Activated naive CD4-positive, alpha-beta T cell treated with anti-CD3 and anti-CD28 coated beads for 36 hours (primary cell): ENCODE measurements around the gene WBP4. TPM values are rescaled to one million over a fixed set of nuclear protein-coding genes. Genes with fewer than 3 reads are reported as not detected.

Experiments used
- CTCF ChIA-PET: fragments of 350-600 bp; sonication (Branson Sonifier 250); formaldehyde crosslinking; loops from one replicate; lab custom pipeline; 2021; ENCODE audit warnings: antibody characterized with exemption; lab: Charles Lee
- DNase-seq: peaks from one replicate; pipeline ENCODE4 v3.0.0-alpha.2; 2020
- H3K27ac Mint-ChIP-seq: one replicate; pipeline ENCODE4 v1.8.0; 2021; ENCODE audit warnings: mild to moderate bottlenecking, mixed read lengths
- H3K27me3 Mint-ChIP-seq: one replicate; pipeline ENCODE4 v1.8.0; 2021; ENCODE audit warnings: low read depth, mixed read lengths
- H3K36me3 Mint-ChIP-seq: one replicate; pipeline ENCODE4 v1.8.0; 2021; ENCODE audit warnings: low read depth, mixed read lengths
- H3K4me1 Mint-ChIP-seq: one replicate; pipeline ENCODE4 v1.8.0; 2021; ENCODE audit warnings: low read depth, mixed read lengths
- H3K4me3 Mint-ChIP-seq: one replicate; pipeline ENCODE4 v1.8.0; 2021; ENCODE audit warnings: mild to moderate bottlenecking, moderate library complexity, mixed read lengths
- H3K9me3 Mint-ChIP-seq: one replicate; pipeline ENCODE4 v1.8.0; 2021; ENCODE audit warnings: mixed read lengths
- intact Hi-C: fragments of 100-400 bp; cut with micrococcal nuclease; formaldehyde crosslinking; loops from one replicate; pipeline ENCODE4 v1.15.1; 2023
- total RNA-seq, 2 experiments: library from RNA; stranded (reverse); gene quantifications; one replicate each; pipeline ENCODE4 v1.2.3, GENCODE V29; 2021

The WBP4 gene
- total RNA-seq, 2 experiments from 2014 or later: 8.1 to 8.2 TPM

- intact Hi-C loops: loop anchor here (1.0 to 10.0 kb wide), 2 partner anchors 11 to 605 kb away; no protein-coding TSS in a partner anchor
- CTCF ChIA-PET: interaction anchor here (0.8 to 1.1 kb wide), 3 partner anchors 12 to 171 kb away, joined by 3 read pairs; no protein-coding TSS in a partner anchor
- peaks cover 2% of the 10 kb centered on the region for H3K9me3 Mint-ChIP-seq
These were observed 11.5 kb upstream of the WBP4 start for GRCh38 chr13:41049480-41050440.

GRCh38 chr13:41052441-41052840 lies 8.9 kb upstream of the WBP4 start:
- CTCF ChIA-PET: interaction anchor here (3.3 to 3.8 kb wide), 4 partner anchors 32 to 173 kb away, joined by 11 to 26 read pairs (median 23); partner anchors contain the start of gene ELF1

More at GRCh38 chr13:41049480-41050440, 11.5 kb upstream of the WBP4 start:
- no peak overlapping the region for H3K4me3 Mint-ChIP-seq
- peaks cover 41% of the 10 kb centered on the region for H3K4me1 Mint-ChIP-seq
- H3K27me3 Mint-ChIP-seq: no peaks in the 10 kb centered on the region
- DNase-seq: no peak
- H3K27ac Mint-ChIP-seq: no peak overlapping the region
- H3K36me3 Mint-ChIP-seq: peaks cover 4% of the 10 kb centered on the region

GRCh38 chr13:41053384-41053826 lies 7.9 kb upstream of the WBP4 start:
- intact Hi-C loops: loop anchor here (10.0 kb wide), 1 partner anchor 601 kb away; no protein-coding TSS in a partner anchor
- peaks cover 63% of the 10 kb centered on the region for H3K4me1 Mint-ChIP-seq
- no peak overlapping the region for H3K27ac Mint-ChIP-seq
- CTCF ChIA-PET: interaction anchor here (0.5 to 3.8 kb wide), 16 partner anchors 10 to 263 kb away, joined by 3 to 26 read pairs (median 8); partner anchors contain the start of genes ELF1 and SLC25A15
- DNase-seq: no peak
- H3K36me3 Mint-ChIP-seq: peaks cover 4% of the 10 kb centered on the region
- H3K4me3 Mint-ChIP-seq: no peak overlapping the region
- H3K9me3 Mint-ChIP-seq: no peaks in the 10 kb centered on the region
- H3K27me3 Mint-ChIP-seq: no peaks in the 10 kb centered on the region

More at GRCh38 chr13:41052441-41052840, 8.9 kb upstream of the WBP4 start:
- Mint-ChIP-seq H3K27ac (no peak overlapping the region), H3K4me1 (peaks cover 57% of the 10 kb centered on the region), H3K27me3 (no peaks in the 10 kb centered on the region), H3K36me3 (peaks cover 4% of the 10 kb centered on the region), H3K4me3 (no peak overlapping the region), H3K9me3 (no peaks in the 10 kb centered on the region)
- no peak for DNase-seq
- intact Hi-C loops: loop anchor here (10.0 kb wide), 1 partner anchor 602 kb away; no protein-coding TSS in a partner anchor

GRCh38 chr13:41054212-41054877 lies 7.0 kb upstream of the WBP4 start:
- Mint-ChIP-seq H3K4me3 (no peak overlapping the region), H3K27ac (no peak overlapping the region), H3K9me3 (no peaks in the 10 kb centered on the region), H3K27me3 (no peaks in the 10 kb centered on the region), H3K4me1 (peaks cover 65% of the 10 kb centered on the region), H3K36me3 (no peaks in the 10 kb centered on the region)
- intact Hi-C loops: loop anchor here (1.0 to 10.0 kb wide), 4 partner anchors 80 to 600 kb away; partner anchors contain the start of gene KBTBD7
- peak; percentile 57 for DNase-seq
- CTCF ChIA-PET: interaction anchor here (0.5 to 3.8 kb wide), 26 partner anchors 9 to 646 kb away, joined by 3 to 26 read pairs (median 4); partner anchors contain the start of genes ELF1 and SLC25A15

GRCh38 chr13:41054919-41055619 lies 6.2 kb upstream of the WBP4 start:
- Mint-ChIP-seq H3K27me3 (no peaks in the 10 kb centered on the region), H3K27ac (no peak overlapping the region), H3K4me3 (no peak overlapping the region), H3K9me3 (no peaks in the 10 kb centered on the region), H3K4me1 (peaks cover 60% of the 10 kb centered on the region), H3K36me3 (no peaks in the 10 kb centered on the region)
- CTCF ChIA-PET: interaction anchor here (0.6 to 3.8 kb wide), 20 partner anchors 9 to 647 kb away, joined by 3 to 26 read pairs (median 7); partner anchors contain the start of genes ELF1 and SLC25A15
- intact Hi-C loops: loop anchor here (1.0 to 10.0 kb wide), 5 partner anchors 36 to 600 kb away; partner anchors contain the start of genes ELF1 and KBTBD7
- DNase-seq: peak; percentile 17

- H3K27ac Mint-ChIP-seq: no peak overlapping the region
- peaks cover 52% of the 10 kb centered on the region for H3K4me1 Mint-ChIP-seq
- H3K27me3 Mint-ChIP-seq: peaks cover 4% of the 10 kb centered on the region
- H3K9me3 Mint-ChIP-seq: no peaks in the 10 kb centered on the region
- no peak for DNase-seq
- intact Hi-C loops: loop anchor here (10.0 kb wide), 1 partner anchor 599 kb away; no protein-coding TSS in a partner anchor
- no peak overlapping the region for H3K4me3 Mint-ChIP-seq
- H3K36me3 Mint-ChIP-seq: peaks cover 6% of the 10 kb centered on the region
- CTCF ChIA-PET: interaction anchor here (0.7 to 3.8 kb wide), 5 partner anchors 17 to 167 kb away, joined by 3 to 25 read pairs (median 4); partner anchors contain the start of gene ELF1
These were observed 5.1 kb upstream of the WBP4 start for GRCh38 chr13:41056194-41056593.

GRCh38 chr13:41056826-41057711 lies 4.2 kb upstream of the WBP4 start:
- Mint-ChIP-seq H3K4me1 (peaks cover 47% of the 10 kb centered on the region), H3K27ac (no peak overlapping the region)
- CTCF ChIA-PET: interaction anchor here (0.6 to 1.2 kb wide), 4 partner anchors 45 to 166 kb away, joined by 3 to 7 read pairs (median 4); no protein-coding TSS in a partner anchor

GRCh38 chr13:41058295-41059070 lies 2.8 kb upstream of the WBP4 start:
- H3K27ac Mint-ChIP-seq: peak overlapping the region; percentile 4
- no peaks in the 10 kb centered on the region for H3K9me3 Mint-ChIP-seq
- CTCF ChIA-PET: interaction anchor here (1.1 to 2.0 kb wide), 2 partner anchors 69 to 72 kb away, joined by 4 to 6 read pairs; no protein-coding TSS in a partner anchor
- peak; percentile 11 for DNase-seq
- H3K36me3 Mint-ChIP-seq: peaks cover 8% of the 10 kb centered on the region
- intact Hi-C loops: loop anchor here (10.0 kb wide), 1 partner anchor 596 kb away; no protein-coding TSS in a partner anchor
- peaks cover 4% of the 10 kb centered on the region for H3K27me3 Mint-ChIP-seq
- peaks cover 57% of the 10 kb centered on the region for H3K4me1 Mint-ChIP-seq
- H3K4me3 Mint-ChIP-seq: peak overlapping the region; percentile 95

More at GRCh38 chr13:41056826-41057711, 4.2 kb upstream of the WBP4 start:
- no peak for DNase-seq
- H3K36me3 Mint-ChIP-seq: peaks cover 6% of the 10 kb centered on the region
- H3K4me3 Mint-ChIP-seq: no peak overlapping the region
- H3K9me3 Mint-ChIP-seq: no peaks in the 10 kb centered on the region
- H3K27me3 Mint-ChIP-seq: peaks cover 4% of the 10 kb centered on the region
- intact Hi-C loops: loop anchor here (10.0 kb wide), 1 partner anchor 598 kb away; no protein-coding TSS in a partner anchor

GRCh38 chr13:41059456-41060081 lies 1.7 kb upstream of the WBP4 start:
- peaks cover 55% of the 10 kb centered on the region for H3K4me1 Mint-ChIP-seq
- peak overlapping the region; percentile 98 for H3K27ac Mint-ChIP-seq
- peaks cover 10% of the 10 kb centered on the region for H3K36me3 Mint-ChIP-seq
- DNase-seq: no peak
- intact Hi-C loops: loop anchor here (1.0 to 10.0 kb wide), 7 partner anchors 9 to 988 kb away; partner anchors contain the start of genes DGKH, NAA16 and VWA8
- CTCF ChIA-PET: interaction anchor here (1.1 to 2.0 kb wide), 4 partner anchors 70 to 92 kb away, joined by 3 to 6 read pairs (median 4); no protein-coding TSS in a partner anchor
- peaks cover 4% of the 10 kb centered on the region for H3K27me3 Mint-ChIP-seq
- peak overlapping the region; percentile 95 for H3K4me3 Mint-ChIP-seq
- no peaks in the 10 kb centered on the region for H3K9me3 Mint-ChIP-seq
